ENCODE results near the gene RASSF7.

The RASSF7 gene

GRCh38 chr11:534396-535209 lies 26.2 kb upstream of the RASSF7 start (continued):
- no peak for TF ChIP-seq TSHZ1 (tag by site-specific recombination; IDR thresholded peaks at IDR 0.05; ENCODE audit: borderline replicate concordance)

DNA sequence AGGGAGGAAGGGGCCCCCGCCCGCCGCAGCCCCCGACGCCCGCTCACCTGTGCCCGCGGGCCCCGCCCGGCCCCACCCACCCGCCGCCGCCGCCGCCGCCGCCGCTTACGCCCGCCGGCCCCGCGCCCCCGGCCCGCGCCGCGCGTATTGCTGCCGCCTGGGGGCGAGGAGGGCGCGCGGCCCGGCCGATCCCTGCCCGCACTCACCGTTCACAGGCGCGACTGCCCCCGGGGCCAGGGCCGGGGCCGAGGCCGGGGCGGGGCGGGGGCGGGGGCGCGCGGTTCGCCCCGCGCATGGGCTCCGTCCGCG lies 25.6 kb upstream of the RASSF7 start:
- Histone ChIP-seq H3K4me1 (ENCODE audit: control insufficient read depth, insufficient read depth, low read length) (no peaks in the 10 kb centered on the region), H3K36me3 (ENCODE audit: control insufficient read depth in 2 of 2, insufficient read depth in 1 of 2, low read length in 2 of 2) (peaks cover 0 to 37% of the 10 kb centered on the region in 2 experiments; a peak in 1 of 3 replicates), H3K4me3 (ENCODE audit: low read depth, low read length) (peak overlapping the region; percentile 72), H3K27ac (ENCODE audit: extremely low read depth, low read depth, low read length) (peak overlapping the region; percentile 83; the same call in 1 of the 2 replicates), H3K9me3 (ENCODE audit: control insufficient read depth, insufficient read depth, low read depth, low read length) (no peaks in the 10 kb centered on the region)
- ChIA-PET POLR2A (interaction anchor here (0.7 to 2.7 kb wide), 8 partner anchors 20 to 261 kb away, joined by 3 to 11 read pairs (median 5); partner anchors contain the start of genes IRF7, PHRF1, RNH1 and TALDO1), CTCF (interaction anchor here (0.6 to 1.4 kb wide), 3 partner anchors 16 to 187 kb away, joined by 3 read pairs; no protein-coding TSS in a partner anchor)
- TF ChIP-seq ZNF76 (tag by site-specific recombination; IDR thresholded peaks at IDR 0.05; ENCODE audit: borderline replicate concordance, low read depth): no peak
- no peak for TF ChIP-seq EGR2 (tag by site-specific recombination; IDR thresholded peaks at IDR 0.05; ENCODE audit: low read depth)
- no peak for TF ChIP-seq PBX3 (CRISPR knock-in tag; IDR thresholded peaks at IDR 0.05)
- no peak for TF ChIP-seq GFI1B (tag by site-specific recombination; IDR thresholded peaks at IDR 0.05)
- TF ChIP-seq, protein P1, sequence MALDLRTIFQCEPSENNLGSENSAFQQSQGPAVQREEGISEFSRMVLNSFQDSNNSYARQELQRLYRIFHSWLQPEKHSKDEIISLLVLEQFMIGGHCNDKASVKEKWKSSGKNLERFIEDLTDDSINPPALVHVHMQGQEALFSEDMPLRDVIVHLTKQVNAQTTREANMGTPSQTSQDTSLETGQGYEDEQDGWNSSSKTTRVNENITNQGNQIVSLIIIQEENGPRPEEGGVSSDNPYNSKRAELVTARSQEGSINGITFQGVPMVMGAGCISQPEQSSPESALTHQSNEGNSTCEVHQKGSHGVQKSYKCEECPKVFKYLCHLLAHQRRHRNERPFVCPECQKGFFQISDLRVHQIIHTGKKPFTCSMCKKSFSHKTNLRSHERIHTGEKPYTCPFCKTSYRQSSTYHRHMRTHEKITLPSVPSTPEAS (tag by site-specific recombination; IDR thresholded peaks at IDR 0.05): no peak

GRCh38 chr11:535519-536454 lies 25.0 kb upstream of the RASSF7 start, which contains the start of gene HRAS:
TSS of gene HRAS (minus strand) at chr11:535576.
- H3K27ac ChIP-seq (ENCODE audit: extremely low read depth, low read depth, low read length): peak within 1 kb of the TSS; percentile 83
- peaks cover 0 to 35% of the 10 kb centered on the region in 2 experiments; a peak in 1 of 3 replicates for H3K36me3 ChIP-seq (ENCODE audit: control insufficient read depth in 2 of 2, insufficient read depth in 1 of 2, low read length in 2 of 2)
- POLR2A ChIA-PET: interaction anchor here (0.6 to 2.7 kb wide), 12 partner anchors 19 to 266 kb away, joined by 3 to 11 read pairs (median 4); partner anchors contain the start of genes IRF7, PHRF1, RNH1 and TALDO1
- H3K4me1 ChIP-seq (ENCODE audit: control insufficient read depth, insufficient read depth, low read length): no peaks in the 10 kb centered on the region
- no peaks in the 10 kb centered on the region for H3K9me3 ChIP-seq (ENCODE audit: control insufficient read depth, insufficient read depth, low read depth, low read length)
- peak within 1 kb of the TSS; percentile 72 for H3K4me3 ChIP-seq (ENCODE audit: low read depth, low read length)
- CTCF ChIA-PET: interaction anchor here (0.6 to 1.0 kb wide), 7 partner anchors 17 to 188 kb away, joined by 3 to 4 read pairs (median 3); no protein-coding TSS in a partner anchor
- TF ChIP-seq ZNF837 (tag by site-specific recombination; IDR thresholded peaks at IDR 0.05) (no peak), SP2 (tag by site-specific recombination; IDR thresholded peaks at IDR 0.05) (peak; percentile 71), GLIS2 (tag by site-specific recombination; IDR thresholded peaks at IDR 0.05) (peak; percentile 88), HOXC10 (CRISPR knock-in tag; IDR thresholded peaks at IDR 0.05) (0 out of 2 replicates have a peak, but pooled peaks have one; percentile 18), ZNF692 (tag by site-specific recombination; IDR thresholded peaks at IDR 0.05) (peak; percentile 37; the same call in 1 of the 2 replicates), ZNF335 (tag by site-specific recombination; conservative IDR thresholded peaks at IDR 0.05) (peak; percentile 53), ZNF146 (tag by site-specific recombination; IDR thresholded peaks at IDR 0.05) (no peak), KLF8 (tag by site-specific recombination; IDR thresholded peaks at IDR 0.05) (peak; percentile 74; the same call in 1 of the 2 replicates), ZSCAN16 (tag by site-specific recombination; IDR thresholded peaks at IDR 0.05) (no peak), ZNF311 (tag by site-specific recombination; IDR thresholded peaks at IDR 0.05; ENCODE audit: borderline replicate concordance) (no peak)
- TF ChIP-seq, protein P2, sequence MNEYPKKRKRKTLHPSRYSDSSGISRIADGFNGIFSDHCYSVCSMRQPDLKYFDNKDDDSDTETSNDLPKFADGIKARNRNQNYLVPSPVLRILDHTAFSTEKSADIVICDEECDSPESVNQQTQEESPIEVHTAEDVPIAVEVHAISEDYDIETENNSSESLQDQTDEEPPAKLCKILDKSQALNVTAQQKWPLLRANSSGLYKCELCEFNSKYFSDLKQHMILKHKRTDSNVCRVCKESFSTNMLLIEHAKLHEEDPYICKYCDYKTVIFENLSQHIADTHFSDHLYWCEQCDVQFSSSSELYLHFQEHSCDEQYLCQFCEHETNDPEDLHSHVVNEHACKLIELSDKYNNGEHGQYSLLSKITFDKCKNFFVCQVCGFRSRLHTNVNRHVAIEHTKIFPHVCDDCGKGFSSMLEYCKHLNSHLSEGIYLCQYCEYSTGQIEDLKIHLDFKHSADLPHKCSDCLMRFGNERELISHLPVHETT (tag by site-specific recombination; IDR thresholded peaks at IDR 0.05): no peak
- TF ChIP-seq, protein P3, sequence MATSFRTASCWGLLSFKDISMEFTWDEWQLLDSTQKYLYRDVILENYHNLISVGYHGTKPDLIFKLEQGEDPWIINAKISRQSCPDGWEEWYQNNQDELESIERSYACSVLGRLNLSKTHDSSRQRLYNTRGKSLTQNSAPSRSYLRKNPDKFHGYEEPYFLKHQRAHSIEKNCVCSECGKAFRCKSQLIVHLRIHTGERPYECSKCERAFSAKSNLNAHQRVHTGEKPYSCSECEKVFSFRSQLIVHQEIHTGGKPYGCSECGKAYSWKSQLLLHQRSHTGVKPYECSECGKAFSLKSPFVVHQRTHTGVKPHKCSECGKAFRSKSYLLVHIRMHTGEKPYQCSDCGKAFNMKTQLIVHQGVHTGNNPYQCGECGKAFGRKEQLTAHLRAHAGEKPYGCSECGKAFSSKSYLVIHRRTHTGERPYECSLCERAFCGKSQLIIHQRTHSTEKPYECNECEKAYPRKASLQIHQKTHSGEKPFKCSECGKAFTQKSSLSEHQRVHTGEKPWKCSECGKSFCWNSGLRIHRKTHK (tag by site-specific recombination; IDR thresholded peaks at IDR 0.05): no peak

Measured in HEK293 (cell line).